Naive thymus-derived CD4-positive, alpha-beta T cell (primary cell): Measurements from ENCODE around the gene HTR1E. TPM values are rescaled to one million over a fixed set of nuclear protein-coding genes. Genes with fewer than 3 reads are reported as not detected.
"Not testable (repeated sequence)": the region's sequence is repeated elsewhere in the genome, so short reads cannot be mapped to it uniquely, and the experiment has no call there.

Experiments used
- ATAC-seq: fragments of 150-1000 bp; cut with Tn5 transposase; 2 replicates; pipeline ENCODE4 v1.10.0; 2021; ENCODE audit warnings: mild to moderate bottlenecking, moderate library complexity
- CTCF ChIA-PET: fragments of 350-600 bp; sonication (Branson Sonifier 250); formaldehyde crosslinking; loops from one replicate; lab custom pipeline; 2021; ENCODE audit warnings: antibody characterized with exemption; lab: Charles Lee
- POLR2A ChIA-PET: fragments of 350-600 bp; sonication (Branson Sonifier 250); formaldehyde crosslinking; loops from one replicate; lab custom pipeline; 2021; ENCODE audit warnings: antibody characterized with exemption, inconsistent platforms; lab: Charles Lee
- DNase-seq, 9 donors: peaks; one replicate each; pipeline versions ENCODE4 v3.0.0 to v3.0.0-alpha.2; 2020 to 2022; ENCODE audit warnings: mixed read lengths in 1 of 9
- H3K27ac ChIP-seq: one replicate; pipeline ENCODE4 v1.7.0; 2013; ENCODE audit warnings: mild to moderate bottlenecking, low read depth, low read length, moderate library complexity
- H3K27me3 ChIP-seq, 2 donors: one replicate each; pipeline ENCODE4 v1.7.0; 2013; ENCODE audit warnings: low read length in 2 of 2, mild to moderate bottlenecking in 2 of 2, moderate library complexity in 2 of 2; ENCODE audit not compliant: control insufficient read depth in 2 of 2, insufficient read depth in 2 of 2
- H3K36me3 ChIP-seq, 3 experiments: 1 replicate in 2 of 3; 2 replicates in 1 of 3; pipeline ENCODE4 v1.7.0; 2013; ENCODE audit warnings: low read length in 3 of 3, mild to moderate bottlenecking in 3 of 3, moderate library complexity in 1 of 3; ENCODE audit not compliant: insufficient read depth in 3 of 3, control insufficient read depth in 2 of 3
- H3K4me1 ChIP-seq, 2 donors: one replicate each; pipeline ENCODE4 v1.7.0; 2013; ENCODE audit warnings: low read length in 2 of 2, mild to moderate bottlenecking in 2 of 2, moderate library complexity in 1 of 2; ENCODE audit not compliant: control insufficient read depth in 2 of 2, insufficient read depth in 2 of 2
- H3K4me3 ChIP-seq: 2 replicates; pipeline ENCODE4 v1.7.0; 2013; ENCODE audit warnings: mild to moderate bottlenecking, low read length
- H3K9me3 ChIP-seq, 3 experiments: 1 replicate in 2 of 3; 2 replicates in 1 of 3; pipeline ENCODE4 v1.7.0; 2013; ENCODE audit warnings: low read length in 3 of 3; ENCODE audit not compliant: control insufficient read depth in 2 of 3
- H3K27ac Mint-ChIP-seq, 9 donors: one replicate each; pipeline ENCODE4 v1.8.0; 2020 to 2022; ENCODE audit warnings: mixed read lengths in 9 of 9, mild to moderate bottlenecking in 8 of 9, moderate library complexity in 5 of 9, inconsistent platforms in 2 of 9
- H3K27me3 Mint-ChIP-seq, 5 donors: one replicate each; pipeline ENCODE4 v1.8.0; 2021 to 2022; ENCODE audit warnings: mixed read lengths in 5 of 5, mild to moderate bottlenecking in 1 of 5
- H3K36me3 Mint-ChIP-seq, 5 donors: one replicate each; pipeline ENCODE4 v1.8.0; 2020 to 2022; ENCODE audit warnings: mixed read lengths in 5 of 5, mild to moderate bottlenecking in 3 of 5, inconsistent platforms in 1 of 5
- H3K4me1 Mint-ChIP-seq, 7 donors: one replicate each; pipeline ENCODE4 v1.8.0; 2020 to 2022; ENCODE audit warnings: mixed read lengths in 7 of 7, mild to moderate bottlenecking in 3 of 7, inconsistent platforms in 1 of 7
- H3K4me3 Mint-ChIP-seq, 10 donors: one replicate each; pipeline ENCODE4 v1.8.0; 2020 to 2022; ENCODE audit warnings: mild to moderate bottlenecking in 10 of 10, mixed read lengths in 10 of 10, moderate library complexity in 6 of 10, inconsistent platforms in 2 of 10
- H3K9me3 Mint-ChIP-seq, 11 donors: one replicate each; pipeline ENCODE4 v1.8.0; 2020 to 2022; ENCODE audit warnings: mixed read lengths in 11 of 11, mild to moderate bottlenecking in 4 of 11, inconsistent platforms in 1 of 11, moderate library complexity in 1 of 11
- intact Hi-C, 2 donors: fragments of 100-400 bp; cut with micrococcal nuclease; formaldehyde crosslinking; loops; one replicate each; pipeline ENCODE4 v1.15.1; 2023
- polyA plus RNA-seq, 2 donors: library from polyadenylated mRNA; unstranded; fragments of 300-500 nt; fragmentation: Illumina TruSeq; gene quantifications; one replicate each; pipeline ENCODE4 v1.2.3, GENCODE V29; 2021
- total RNA-seq, 6 experiments: library from RNA in 5 of 6; stranded (reverse) in 5 of 6; gene quantifications; 1 replicate in 5 of 6; 2 replicates in 1 of 6; pipeline ENCODE4 v1.2.3 and lab custom pipeline; 2021 to 2026

Gene HTR1E
- total and polyA plus RNA-seq, 7 experiments from 2014 or later, result not detected

DNA sequence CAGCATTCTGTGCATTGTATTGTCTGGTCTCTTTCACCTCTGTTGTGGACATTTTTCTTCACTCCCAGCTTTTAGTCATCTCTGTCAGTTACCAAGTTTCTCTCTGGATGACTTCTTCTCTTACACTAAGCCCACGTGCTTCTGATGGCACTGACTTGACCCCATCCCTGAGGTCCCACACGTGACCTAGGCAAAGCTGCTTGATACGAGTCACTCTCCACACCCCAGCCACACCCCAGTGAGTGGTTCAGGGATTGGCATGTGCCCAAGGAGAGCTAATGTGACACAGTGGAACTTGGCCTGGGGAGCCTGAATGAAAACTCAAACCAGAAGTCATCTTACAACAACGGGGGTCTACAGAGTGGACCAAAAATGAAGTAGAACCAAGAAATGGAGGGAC is 32.2 kb downstream of the HTR1E start:
- ChIA-PET CTCF (no interaction called here), POLR2A (no interaction called here)
- Mint-ChIP-seq H3K9me3 (peaks cover 0 to 4% (median 0%) of the 10 kb centered on the region in 11 donors), H3K27ac (no peak overlapping the region), H3K27me3 (peaks cover 0 to 19% (median 8%) of the 10 kb centered on the region in 5 donors), H3K4me3 (no peak overlapping the region), H3K4me1 (no peaks in the 10 kb centered on the region), H3K36me3 (no peaks in the 10 kb centered on the region)
- DNase-seq, result no peak
- H3K4me1 ChIP-seq, result no peaks in the 10 kb centered on the region
- intact Hi-C loops, result no loop called here
- no peaks in the 10 kb centered on the region for H3K36me3 ChIP-seq
- H3K4me3 ChIP-seq, result no peak overlapping the region
- ATAC-seq, result no peak
- H3K27me3 ChIP-seq, result no peaks in the 10 kb centered on the region
- no peaks in the 10 kb centered on the region for H3K9me3 ChIP-seq
- H3K27ac ChIP-seq, result no peak overlapping the region

DNA sequence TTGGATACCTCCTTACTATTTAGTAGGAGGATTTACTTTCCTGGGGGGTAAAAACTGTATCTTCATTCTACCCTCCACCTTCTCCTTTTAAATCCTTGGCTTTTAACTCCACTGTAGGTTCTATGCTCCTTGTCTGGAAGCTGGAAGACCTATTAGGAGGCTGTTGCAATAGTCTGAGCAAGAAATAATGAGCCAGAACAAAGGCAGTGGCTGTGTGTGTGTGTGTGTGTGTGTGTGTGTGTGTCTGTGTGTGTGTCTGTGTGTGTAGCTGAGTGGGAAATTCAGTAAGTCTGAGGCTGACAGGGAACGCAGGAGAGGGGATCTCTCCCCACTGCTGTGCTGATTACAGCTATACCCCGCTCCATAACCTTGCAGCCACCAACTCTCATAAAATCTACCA is 35.8 kb downstream of the HTR1E start:
- H3K36me3 Mint-ChIP-seq, result no peaks in the 10 kb centered on the region
- no peaks in the 10 kb centered on the region for H3K4me1 Mint-ChIP-seq
- intact Hi-C loops, result no loop called here
- no peaks in the 10 kb centered on the region for H3K27me3 ChIP-seq
- H3K27me3 Mint-ChIP-seq, result peaks cover 0 to 13% (median 9%) of the 10 kb centered on the region in 5 donors
- H3K4me1 ChIP-seq, result no peaks in the 10 kb centered on the region
- H3K36me3 ChIP-seq, result no peaks in the 10 kb centered on the region
- ChIA-PET POLR2A (no interaction called here), CTCF (no interaction called here)
- no peak overlapping the region for H3K27ac ChIP-seq
- H3K27ac Mint-ChIP-seq, result no peak overlapping the region
- peaks cover 0 to 2% (median 0%) of the 10 kb centered on the region in 11 donors for H3K9me3 Mint-ChIP-seq
- no peaks in the 10 kb centered on the region for H3K9me3 ChIP-seq
- H3K4me3 ChIP-seq, result no peak overlapping the region
- H3K4me3 Mint-ChIP-seq, result no peak overlapping the region
- no peak for DNase-seq
- ATAC-seq, result no peak

DNA sequence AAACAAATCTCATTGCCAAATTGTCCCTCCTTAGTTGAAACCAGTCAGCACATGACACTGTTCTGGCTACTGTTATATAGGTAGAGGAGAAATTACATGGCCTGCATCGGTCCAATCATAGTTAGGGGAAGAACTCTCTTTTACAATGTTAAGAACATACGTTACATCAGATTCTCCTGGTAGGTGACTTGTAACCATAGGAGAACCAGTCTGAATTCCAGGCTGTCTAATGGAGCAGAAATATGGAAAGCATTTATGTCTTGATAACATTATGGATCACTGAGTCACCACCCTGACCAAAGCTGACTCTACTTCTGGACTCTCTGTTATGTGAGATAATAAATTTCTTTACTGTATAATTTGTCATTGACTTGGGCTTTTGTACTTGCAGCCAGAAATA is 40.9 kb downstream of the HTR1E start:
- H3K9me3 ChIP-seq, result no peaks in the 10 kb centered on the region
- Mint-ChIP-seq H3K27me3 (peaks cover 2 to 21% (median 11%) of the 10 kb centered on the region in 5 donors), H3K36me3 (no peaks in the 10 kb centered on the region), H3K9me3 (no peaks in the 10 kb centered on the region), H3K27ac (no peak overlapping the region), H3K4me3 (no peak overlapping the region), H3K4me1 (no peaks in the 10 kb centered on the region)
- H3K36me3 ChIP-seq, result no peaks in the 10 kb centered on the region
- no peak overlapping the region for H3K27ac ChIP-seq
- H3K27me3 ChIP-seq, result no peaks in the 10 kb centered on the region
- intact Hi-C loops, result no loop called here
- DNase-seq, result no peak
- H3K4me3 ChIP-seq, result no peak overlapping the region
- CTCF ChIA-PET, result no interaction called here
- no peak for ATAC-seq
- H3K4me1 ChIP-seq, result no peaks in the 10 kb centered on the region
- POLR2A ChIA-PET, result no interaction called here

DNA sequence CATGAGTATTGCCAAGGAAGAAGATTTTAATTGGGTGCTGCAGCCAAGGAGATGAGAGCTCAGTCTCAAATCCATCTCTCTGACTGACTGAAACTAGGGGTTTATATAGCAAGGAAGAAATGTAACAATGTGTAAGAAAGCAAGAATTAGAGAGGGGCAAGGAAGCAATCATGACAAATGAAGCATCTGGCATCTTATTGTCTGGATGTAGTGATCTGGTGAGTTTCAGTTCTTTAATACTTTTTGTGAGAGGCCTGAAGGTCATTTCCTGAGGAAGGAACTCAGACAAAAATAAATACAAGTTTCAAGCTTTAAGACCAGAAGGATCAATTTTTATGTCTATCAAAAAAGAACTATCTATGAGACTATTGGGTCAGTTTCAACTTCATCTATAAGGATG is 64.2 kb downstream of the HTR1E start:
- no peaks in the 10 kb centered on the region for H3K9me3 ChIP-seq
- ATAC-seq (no peak), DNase-seq (no peak)
- intact Hi-C loops, result no loop called here
- ChIA-PET CTCF (no interaction called here), POLR2A (no interaction called here)
- H3K4me3 ChIP-seq, result no peak overlapping the region
- H3K4me1 ChIP-seq, result no peaks in the 10 kb centered on the region
- H3K9me3 Mint-ChIP-seq, result peaks cover 3 to 42% (median 5%) of the 10 kb centered on the region in 11 donors
- no peak overlapping the region for H3K4me3 Mint-ChIP-seq
- H3K4me1 Mint-ChIP-seq, result no peaks in the 10 kb centered on the region
- H3K36me3 ChIP-seq, result no peaks in the 10 kb centered on the region
- H3K36me3 Mint-ChIP-seq, result no peaks in the 10 kb centered on the region
- no peak overlapping the region for H3K27ac ChIP-seq
- H3K27me3 ChIP-seq, result no peaks in the 10 kb centered on the region
- H3K27me3 Mint-ChIP-seq, result peaks cover 0 to 21% (median 5%) of the 10 kb centered on the region in 5 donors
- H3K27ac Mint-ChIP-seq, result no peak overlapping the region

DNA sequence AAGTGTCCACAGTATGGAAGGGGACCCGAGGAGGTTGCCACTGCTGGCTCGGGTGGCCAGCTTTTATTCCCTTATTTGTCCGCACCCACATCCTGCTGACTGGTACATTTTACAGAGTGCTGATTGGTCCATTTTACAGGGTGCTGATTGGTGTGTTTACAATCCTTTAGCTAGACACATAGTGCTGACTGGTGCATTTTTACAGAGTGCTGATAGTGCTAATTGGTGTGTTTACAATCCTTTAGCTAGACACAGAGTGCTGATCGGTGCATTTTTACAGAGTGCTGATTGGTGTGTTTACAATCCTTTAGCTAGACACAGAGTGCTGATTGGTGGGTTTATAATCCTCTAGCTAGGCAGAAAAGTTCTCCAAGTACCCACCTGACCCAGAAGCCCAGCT is 65.1 kb downstream of the HTR1E start:
- H3K27ac ChIP-seq, CTCF ChIA-PET, H3K4me3 Mint-ChIP-seq, intact Hi-C loops, H3K4me1 ChIP-seq, H3K27me3 ChIP-seq, DNase-seq, H3K4me3 ChIP-seq, H3K36me3 ChIP-seq, H3K9me3 ChIP-seq, H3K27ac Mint-ChIP-seq, ATAC-seq, POLR2A ChIA-PET, H3K36me3 Mint-ChIP-seq, H3K4me1 Mint-ChIP-seq: not testable (repeated sequence)
- Mint-ChIP-seq H3K9me3 (peaks cover 3 to 49% (median 5%) of the 10 kb centered on the region in 11 donors), H3K27me3 (peaks cover 0 to 21% (median 5%) of the 10 kb centered on the region in 5 donors)

DNA sequence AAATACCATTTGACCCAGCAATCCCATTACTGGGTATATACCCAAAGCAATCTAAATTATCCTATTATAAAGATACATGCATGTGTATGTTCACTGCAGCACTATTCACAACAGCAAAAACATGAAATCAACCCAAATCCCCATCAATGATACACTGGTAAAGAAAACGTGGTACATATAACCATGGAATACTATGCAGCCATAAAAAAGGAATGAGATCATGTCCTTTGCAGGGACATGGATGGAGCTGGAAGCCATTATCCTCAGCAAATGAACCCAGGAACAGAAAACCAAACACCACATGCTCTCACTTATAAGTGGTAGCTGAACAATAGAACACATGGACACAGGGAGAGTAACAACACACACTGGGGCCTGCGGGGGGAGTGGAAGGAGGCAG is 69.2 kb downstream of the HTR1E start:
- POLR2A ChIA-PET, CTCF ChIA-PET, H3K4me3 ChIP-seq, H3K4me3 Mint-ChIP-seq, H3K9me3 ChIP-seq, H3K4me1 ChIP-seq, H3K27ac Mint-ChIP-seq, H3K36me3 ChIP-seq, H3K27ac ChIP-seq, H3K36me3 Mint-ChIP-seq, H3K4me1 Mint-ChIP-seq, H3K27me3 ChIP-seq, DNase-seq, intact Hi-C loops, ATAC-seq: not testable (repeated sequence)
- Mint-ChIP-seq H3K9me3 (peaks cover 3 to 41% (median 10%) of the 10 kb centered on the region in 11 donors), H3K27me3 (peaks cover 0 to 14% (median 5%) of the 10 kb centered on the region in 5 donors)

DNA sequence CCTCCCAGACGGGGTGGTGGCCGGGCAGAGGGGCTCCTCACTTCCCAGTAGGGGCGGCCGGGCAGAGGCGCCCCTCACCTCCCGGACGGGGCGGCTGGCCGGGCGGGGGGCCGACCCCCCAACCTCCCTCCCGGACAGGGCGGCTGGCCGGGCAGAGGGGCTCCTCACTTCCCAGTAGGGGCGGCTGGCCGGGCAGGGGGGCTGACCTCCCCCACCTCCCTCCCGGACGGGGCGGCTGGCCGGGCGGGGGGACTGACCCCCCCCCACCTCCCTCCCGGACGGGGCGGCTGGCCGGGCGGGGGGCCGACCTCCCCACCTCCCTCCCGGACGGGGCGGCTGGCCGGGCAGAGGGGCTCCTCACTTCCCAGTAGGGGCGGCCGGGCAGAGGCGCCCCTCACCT is 72.3 kb downstream of the HTR1E start:
- H3K4me3 ChIP-seq, H3K9me3 ChIP-seq, ATAC-seq, DNase-seq, H3K36me3 Mint-ChIP-seq, H3K4me1 ChIP-seq, CTCF ChIA-PET, H3K4me3 Mint-ChIP-seq, intact Hi-C loops, H3K27me3 ChIP-seq, H3K4me1 Mint-ChIP-seq, POLR2A ChIA-PET, H3K27me3 Mint-ChIP-seq, H3K27ac ChIP-seq, H3K36me3 ChIP-seq, H3K27ac Mint-ChIP-seq: not testable (repeated sequence)
- H3K9me3 Mint-ChIP-seq, result peaks cover 0 to 35% (median 8%) of the 10 kb centered on the region in 11 donors
